NCI-H748 (cell line): ENCODE measurements around the gene MYRIP.
A peak's percentile ranks its signal among the peaks of the same experiment; 100 is the strongest.

Source experiments
- DNase-seq: peaks from one replicate; lab custom pipeline; 2025; ENCODE audit not compliant: unreplicated experiment; lab: John Stamatoyannopoulos, UW

MYRIP gene

GRCh38 chr3:39962581-39962980 is 153.2 kb downstream of the MYRIP start:
- DNase-seq: no peak

GRCh38 chr3:39965461-39965860 is 156.1 kb downstream of the MYRIP start:
- no peak for DNase-seq

- DNase-seq: no peak
Observed at GRCh38 chr3:39965997-39966396, 156.6 kb downstream of the MYRIP start.

GRCh38 chr3:39970982-39971381 is 161.6 kb downstream of the MYRIP start:
- DNase-seq: no peak

GRCh38 chr3:39971559-39972031 is 162.2 kb downstream of the MYRIP start:
- no peak for DNase-seq

- no peak for DNase-seq
Observed at GRCh38 chr3:39972508-39972907, 163.1 kb downstream of the MYRIP start.

- no peak for DNase-seq
Observed at GRCh38 chr3:39977058-39977794, 167.8 kb downstream of the MYRIP start.

- no peak for DNase-seq
Observed at GRCh38 chr3:39978308-39978707, 168.9 kb downstream of the MYRIP start.

- no peak for DNase-seq
Observed at GRCh38 chr3:39980058-39980457, 170.6 kb downstream of the MYRIP start.

- DNase-seq: no peak
Observed at GRCh38 chr3:39980781-39981180, 171.4 kb downstream of the MYRIP start.

- DNase-seq: no peak
Observed at GRCh38 chr3:39981547-39982184, 172.3 kb downstream of the MYRIP start.

GRCh38 chr3:39982665-39983357 is 173.4 kb downstream of the MYRIP start:
- DNase-seq: no peak

- no peak for DNase-seq
Observed at GRCh38 chr3:39989746-39990145, 180.3 kb downstream of the MYRIP start.

GRCh38 chr3:39990532-39990931 is 181.1 kb downstream of the MYRIP start:
- peak; percentile 41 for DNase-seq

GRCh38 chr3:40008796-40009195 is 199.4 kb downstream of the MYRIP start:
- DNase-seq: no peak

- DNase-seq: no peak
Observed at GRCh38 chr3:40009991-40010390, 200.6 kb downstream of the MYRIP start.

GRCh38 chr3:40012381-40012780 is 203.0 kb downstream of the MYRIP start:
- DNase-seq: no peak

GRCh38 chr3:40016391-40016790 is 207.0 kb downstream of the MYRIP start:
- DNase-seq: no peak

- no peak for DNase-seq
Observed at GRCh38 chr3:40018369-40018768, 209.0 kb downstream of the MYRIP start.

GRCh38 chr3:40019376-40019775 is 210.0 kb downstream of the MYRIP start:
- no peak for DNase-seq

- no peak for DNase-seq
Observed at GRCh38 chr3:40020689-40021088, 211.3 kb downstream of the MYRIP start.

- DNase-seq: no peak
Observed at GRCh38 chr3:40021338-40021737, 211.9 kb downstream of the MYRIP start.
